ENCODE results near the gene CD244.
"Not testable (repeated sequence)": the region's sequence is repeated elsewhere in the genome, so short reads cannot be mapped to it uniquely, and the experiment has no call there.

CD244 gene

GRCh38 chr1:160862203-160863060 is at the start of gene CD244:
Gene CD244 (minus strand): TSS chr1:160862887. CDS start chr1:160862677, 210 bp downstream.
- no peak for DNase-seq

- DNase-seq, result no peak
Observed at GRCh38 chr1:160911925-160912324, 49.2 kb upstream of the CD244 start.

GRCh38 chr1:160911441-160911840 is 48.8 kb upstream of the CD244 start:
- no peak for DNase-seq

GRCh38 chr1:160910170-160910750 is 47.6 kb upstream of the CD244 start:
- no peak for DNase-seq

- no peak for DNase-seq
Observed at GRCh38 chr1:160907976-160908375, 45.3 kb upstream of the CD244 start.

- DNase-seq, result no peak
Observed at GRCh38 chr1:160905617-160905989, 42.9 kb upstream of the CD244 start.

- no peak for DNase-seq
Observed at GRCh38 chr1:160904783-160905616, 42.3 kb upstream of the CD244 start.

GRCh38 chr1:160902251-160902650 is 39.6 kb upstream of the CD244 start:
- DNase-seq, result not testable (repeated sequence)

GRCh38 chr1:160901768-160902167 is 39.1 kb upstream of the CD244 start:
- DNase-seq, result no peak

- not testable (repeated sequence) for DNase-seq
Observed at GRCh38 chr1:160900683-160901082, 38.0 kb upstream of the CD244 start.

GRCh38 chr1:160894368-160895135 is 31.9 kb upstream of the CD244 start:
- DNase-seq, result not testable (repeated sequence)

- DNase-seq, result no peak
Observed at GRCh38 chr1:160891474-160891873, 28.8 kb upstream of the CD244 start.

GRCh38 chr1:160888926-160889325 is 26.2 kb upstream of the CD244 start:
- DNase-seq, result no peak

- DNase-seq, result no peak
Observed at GRCh38 chr1:160887071-160887470, 24.4 kb upstream of the CD244 start.

GRCh38 chr1:160885042-160885441 is 22.4 kb upstream of the CD244 start, which contains the start of gene ITLN1:
Gene ITLN1 (minus strand): TSS chr1:160885180. CDS start chr1:160884877, 303 bp downstream.
- no peak for DNase-seq

- no peak for DNase-seq
Observed at GRCh38 chr1:160884579-160884978, 21.9 kb upstream of the CD244 start.

- no peak for DNase-seq
Observed at GRCh38 chr1:160883581-160884513, 21.2 kb upstream of the CD244 start.

- no peak for DNase-seq
Observed at GRCh38 chr1:160882582-160882981, 19.9 kb upstream of the CD244 start.

- DNase-seq, result not testable (repeated sequence)
Observed at GRCh38 chr1:160881264-160881663, 18.6 kb upstream of the CD244 start.

- DNase-seq, result no peak
Observed at GRCh38 chr1:160880216-160880615, 17.5 kb upstream of the CD244 start.

- DNase-seq, result no peak
Observed at GRCh38 chr1:160879056-160879455, 16.4 kb upstream of the CD244 start.

Data from NCI-H187 treated with DMSO at 0.1 percent for 48 hours (cell line).